Right atrium auricular region (tissue), 2 donors: ENCODE measurements around the gene OSBPL3. TPM values are rescaled to one million over a fixed set of nuclear protein-coding genes. Genes with fewer than 3 reads are reported as not detected.

ENCODE experiments used
- DNase-seq: peaks from one replicate; pipeline ENCODE4 v3.0.0-alpha.2; 2019; ENCODE audit warnings: low spot score
- H3K27ac ChIP-seq, 2 donors: fragments of 200-600 bp; sonication (generic); 1 replicate in 1 of 2; 2 replicates in 1 of 2; pipeline ENCODE4 v1.5.1; 2016 to 2019
- H3K27me3 ChIP-seq, 2 donors: fragments of 200-600 bp; sonication (generic); one replicate each; pipeline versions ENCODE4 v1.5.1 to v1.6.0; 2017 to 2019
- H3K36me3 ChIP-seq: fragments of 200-600 bp; sonication (generic); one replicate; pipeline ENCODE4 v1.5.1; 2016
- H3K4me1 ChIP-seq, 2 donors: fragments of 200-600 bp; sonication (generic); one replicate each; pipeline versions ENCODE4 v1.5.1 to v1.6.0; 2017 to 2019
- H3K4me3 ChIP-seq, 2 donors: fragments of 200-600 bp; sonication (generic); 1 replicate in 1 of 2; 2 replicates in 1 of 2; pipeline ENCODE4 v1.5.1; 2017 to 2019; ENCODE audit warnings: mild to moderate bottlenecking in 1 of 2, moderate library complexity in 1 of 2
- H3K9me3 ChIP-seq, 2 donors: fragments of 200-600 bp; sonication (generic); one replicate each; pipeline ENCODE4 v1.5.1; 2019
- CTCF ChIP-seq, 2 donors: fragments of 200-600 bp; sonication (generic); IDR thresholded peaks; one replicate each; pipeline ENCODE4 v1.5.1; 2019; ENCODE audit warnings: antibody characterized with exemption in 2 of 2
- total RNA-seq, 2 donors: library from RNA; depleted of rRNA; stranded (reverse); fragments of >200 nt; gene quantifications; one replicate each; pipeline ENCODE4 v1.1.0, GENCODE V29; 2016

OSBPL3 gene
- total RNA-seq, 2 donors from 2014 or later = 4.8 to 6.7 TPM

GRCh38 chr7:24958399-24958798 is 21.6 kb downstream of the OSBPL3 start:
- no peak overlapping the region for H3K27ac ChIP-seq
- no peak for DNase-seq
- no peaks in the 10 kb centered on the region for H3K27me3 ChIP-seq
- no peaks in the 10 kb centered on the region for H3K9me3 ChIP-seq
- H3K4me1 ChIP-seq = no peaks in the 10 kb centered on the region
- H3K36me3 ChIP-seq = no peaks in the 10 kb centered on the region
- H3K4me3 ChIP-seq = no peak overlapping the region
- TF ChIP-seq CTCF (IDR thresholded peaks at IDR 0.05) = no peak

GRCh38 chr7:24956021-24956420 is 24.0 kb downstream of the OSBPL3 start:
- H3K9me3 ChIP-seq = no peaks in the 10 kb centered on the region
- no peaks in the 10 kb centered on the region for H3K4me1 ChIP-seq
- no peak for DNase-seq
- TF ChIP-seq CTCF (IDR thresholded peaks at IDR 0.05) = no peak
- no peak overlapping the region for H3K4me3 ChIP-seq
- no peaks in the 10 kb centered on the region for H3K27me3 ChIP-seq
- H3K27ac ChIP-seq = no peak overlapping the region
- no peaks in the 10 kb centered on the region for H3K36me3 ChIP-seq

- H3K36me3 ChIP-seq = no peaks in the 10 kb centered on the region
- no peak overlapping the region for H3K4me3 ChIP-seq
- H3K27ac ChIP-seq = no peak overlapping the region
- H3K4me1 ChIP-seq = no peaks in the 10 kb centered on the region
- DNase-seq = no peak
- TF ChIP-seq CTCF (IDR thresholded peaks at IDR 0.05) = no peak
- H3K27me3 ChIP-seq = no peaks in the 10 kb centered on the region
- H3K9me3 ChIP-seq = no peaks in the 10 kb centered on the region
Observed at GRCh38 chr7:24955313-24955712, 24.7 kb downstream of the OSBPL3 start.

DNA sequence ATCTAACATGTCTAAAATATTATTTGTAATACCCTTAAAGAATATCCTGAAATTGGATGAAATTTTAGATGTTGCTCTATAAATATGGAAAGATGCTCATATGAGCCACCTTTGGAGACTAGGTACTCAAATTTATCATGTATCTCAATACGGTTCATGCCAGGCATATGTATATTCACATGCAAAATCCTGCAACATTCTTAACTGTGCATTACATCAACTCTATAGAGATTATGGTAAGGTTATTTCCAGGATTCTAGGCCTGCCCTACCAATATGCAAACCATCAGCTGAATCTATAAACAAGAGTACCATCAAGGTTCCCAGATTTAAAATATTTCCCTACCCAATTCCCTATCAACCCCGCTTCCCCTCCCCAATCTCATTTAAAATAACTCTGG is 27.5 kb downstream of the OSBPL3 start:
- no peaks in the 10 kb centered on the region for H3K36me3 ChIP-seq
- TF ChIP-seq CTCF (IDR thresholded peaks at IDR 0.05) = no peak
- DNase-seq = no peak

DNA sequence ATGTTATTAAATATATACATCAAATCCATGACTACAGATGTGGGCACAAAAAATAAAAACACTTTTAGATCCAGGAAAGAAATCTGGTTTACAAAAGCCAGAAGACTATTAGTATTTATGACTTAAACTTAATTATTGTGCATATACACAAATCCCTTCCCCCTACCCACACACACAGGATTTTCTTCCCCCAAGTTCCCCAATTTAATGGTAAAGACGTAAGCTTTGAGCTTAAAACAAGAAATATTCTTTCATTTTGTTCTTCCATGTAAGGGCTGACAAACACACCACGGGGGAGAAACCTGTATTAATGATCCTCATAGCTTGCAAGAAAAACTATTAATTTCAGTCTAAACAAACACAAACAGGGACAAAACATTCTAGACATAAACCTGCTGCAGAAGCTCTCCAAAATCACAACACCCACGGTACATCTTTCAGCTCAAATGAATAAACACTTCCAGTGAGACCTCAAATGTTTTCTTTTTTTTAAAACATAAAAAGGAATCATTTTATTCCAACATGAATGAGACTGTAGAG is 28.5 kb downstream of the OSBPL3 start:
- Histone ChIP-seq H3K27me3 (no peaks in the 10 kb centered on the region), H3K4me1 (no peaks in the 10 kb centered on the region), H3K9me3 (no peaks in the 10 kb centered on the region), H3K4me3 (no peak overlapping the region), H3K36me3 (no peaks in the 10 kb centered on the region), H3K27ac (no peak overlapping the region)
- DNase-seq = no peak
- TF ChIP-seq CTCF (IDR thresholded peaks at IDR 0.05) = no peak

More for the DNA sequence above, 27.5 kb downstream of the OSBPL3 start:
- no peaks in the 10 kb centered on the region for H3K9me3 ChIP-seq
- no peaks in the 10 kb centered on the region for H3K27me3 ChIP-seq
- no peak overlapping the region for H3K4me3 ChIP-seq
- no peak overlapping the region for H3K27ac ChIP-seq
- no peaks in the 10 kb centered on the region for H3K4me1 ChIP-seq

DNA sequence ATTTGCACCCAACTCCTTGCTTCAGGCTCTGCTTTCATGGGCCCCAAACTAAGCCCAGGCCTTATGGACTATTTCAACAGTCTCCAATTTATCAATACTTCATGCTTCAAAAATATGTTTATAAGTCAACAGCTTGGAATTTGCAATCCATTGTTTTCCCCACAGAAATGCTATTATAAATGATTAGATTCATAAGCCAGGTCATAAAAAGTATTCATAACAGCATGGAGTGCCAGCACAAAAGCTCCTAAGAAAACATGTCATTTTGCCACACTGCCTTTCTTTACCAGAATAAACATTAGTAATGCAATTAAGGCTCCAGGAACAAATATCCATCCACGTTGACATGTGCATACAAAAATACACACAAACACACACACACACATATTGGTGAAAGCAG is 30.1 kb downstream of the OSBPL3 start:
- no peak overlapping the region for H3K4me3 ChIP-seq
- H3K4me1 ChIP-seq = no peaks in the 10 kb centered on the region
- TF ChIP-seq CTCF (IDR thresholded peaks at IDR 0.05) = no peak
- H3K27me3 ChIP-seq = no peaks in the 10 kb centered on the region
- no peaks in the 10 kb centered on the region for H3K9me3 ChIP-seq
- DNase-seq = no peak
- H3K36me3 ChIP-seq = no peaks in the 10 kb centered on the region
- no peak overlapping the region for H3K27ac ChIP-seq
